Anterior cingulate cortex (tissue), 58 donors: ENCODE data around the gene CDKN2B.
A peak's percentile ranks its signal among the peaks of the same experiment; 100 is the strongest.

ENCODE experiments used
- DNase-seq, 58 donors: peaks; one replicate each; lab custom pipeline; 2025; lab: John Stamatoyannopoulos, UW

CDKN2B gene

DNA sequence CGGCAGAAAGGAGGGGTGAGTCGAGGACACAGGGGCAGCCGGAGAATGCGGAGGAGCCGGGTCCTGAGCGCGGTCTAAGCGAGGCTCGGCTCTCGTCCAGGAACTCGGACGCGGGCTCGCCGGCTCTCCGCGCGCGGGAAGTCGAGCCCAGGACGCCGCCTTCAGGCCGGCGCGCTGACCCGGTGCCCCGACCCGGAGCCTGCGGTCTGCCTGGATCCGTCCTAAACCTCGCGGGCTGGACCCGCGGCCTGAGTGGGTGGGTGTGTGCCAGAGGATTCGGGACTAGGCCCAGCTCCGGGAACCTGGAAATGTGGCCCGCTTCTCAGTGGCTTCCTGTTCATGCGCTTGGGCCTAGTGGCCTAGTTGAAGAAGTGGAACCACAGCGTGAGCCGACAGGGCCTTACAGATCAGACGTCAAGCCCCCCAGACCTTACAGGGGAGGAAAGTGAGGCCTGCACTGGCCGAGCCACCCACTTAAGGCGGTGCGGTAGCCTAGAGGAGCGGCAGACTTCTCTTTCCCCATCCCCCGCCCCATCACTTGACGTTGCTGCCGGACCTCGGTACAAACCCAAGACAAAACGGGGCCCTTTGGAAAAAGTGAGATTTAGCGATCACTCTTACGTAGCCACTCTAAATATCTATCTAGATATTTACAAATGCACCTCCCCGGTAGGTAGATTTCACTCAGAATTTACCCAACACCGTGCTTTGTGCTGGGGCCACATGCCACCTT lies 13.3 kb downstream of the CDKN2B start:
- peak in 11 of 58 donors; percentile 16 to 54 (median 29) for DNase-seq

DNA sequence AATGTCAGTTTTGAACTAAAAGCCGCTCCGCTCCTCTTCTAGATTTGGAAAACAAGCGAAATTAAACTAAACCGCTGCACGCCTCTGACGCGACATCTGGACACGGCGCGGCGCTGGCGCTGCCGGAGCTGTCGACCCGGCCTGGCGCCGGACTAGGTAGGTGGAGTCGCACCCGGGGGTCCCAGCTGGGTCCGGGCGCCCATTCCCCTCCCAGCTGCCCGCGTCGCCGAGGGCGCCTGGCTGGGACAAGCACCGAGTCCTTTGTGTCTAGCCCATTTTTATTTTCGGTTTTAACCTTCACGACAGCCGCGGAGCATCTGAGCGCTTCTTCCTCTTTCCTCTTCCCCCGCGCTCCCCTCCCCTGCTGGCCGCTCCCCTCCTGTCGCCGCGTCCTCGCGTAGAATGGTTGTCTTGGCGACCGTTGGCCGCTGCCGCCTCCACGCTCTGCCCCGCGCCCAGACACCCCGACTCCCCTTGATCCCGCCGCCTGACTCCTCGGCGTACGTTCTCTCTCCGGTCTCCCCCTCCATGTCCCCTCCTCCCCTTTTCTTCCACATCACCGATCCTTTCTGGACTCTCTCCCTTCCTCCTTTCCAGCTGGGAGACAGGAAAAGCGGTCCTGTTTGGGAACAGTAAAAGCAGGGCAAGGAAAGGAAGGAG lies 14.0 kb downstream of the CDKN2B start:
- peak in 38 of 58 donors; percentile 7 to 62 (median 36) for DNase-seq

DNA sequence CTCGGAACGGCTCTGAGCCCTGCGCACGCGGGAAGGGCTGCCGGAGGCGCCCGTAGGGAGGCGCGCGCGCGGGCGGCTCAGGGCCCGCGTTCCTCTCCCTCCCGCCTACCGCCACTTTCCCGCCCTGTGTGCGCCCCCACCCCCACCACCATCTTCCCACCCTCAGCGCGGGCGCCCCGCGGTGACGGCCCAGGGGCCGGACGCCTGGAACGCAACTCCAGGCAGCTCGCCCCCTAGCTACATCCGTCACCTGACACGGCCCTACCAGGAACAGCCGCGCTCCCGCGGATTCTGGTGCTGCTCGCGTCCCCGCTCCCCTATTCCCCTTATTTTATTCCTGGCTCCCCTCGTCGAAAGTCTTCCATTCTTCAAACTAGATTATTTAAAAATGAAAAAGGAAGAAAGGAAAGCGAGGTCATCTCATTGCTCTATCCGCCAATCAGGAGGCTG lies 14.5 kb downstream of the CDKN2B start, which contains the start of gene CDKN2B-AS1:
Gene CDKN2B-AS1 (plus strand): TSS at position 236 of the 450 bp plus-strand sequence.
- DNase-seq = peak in 25 of 58 donors; percentile 1 to 51 (median 25)

DNA sequence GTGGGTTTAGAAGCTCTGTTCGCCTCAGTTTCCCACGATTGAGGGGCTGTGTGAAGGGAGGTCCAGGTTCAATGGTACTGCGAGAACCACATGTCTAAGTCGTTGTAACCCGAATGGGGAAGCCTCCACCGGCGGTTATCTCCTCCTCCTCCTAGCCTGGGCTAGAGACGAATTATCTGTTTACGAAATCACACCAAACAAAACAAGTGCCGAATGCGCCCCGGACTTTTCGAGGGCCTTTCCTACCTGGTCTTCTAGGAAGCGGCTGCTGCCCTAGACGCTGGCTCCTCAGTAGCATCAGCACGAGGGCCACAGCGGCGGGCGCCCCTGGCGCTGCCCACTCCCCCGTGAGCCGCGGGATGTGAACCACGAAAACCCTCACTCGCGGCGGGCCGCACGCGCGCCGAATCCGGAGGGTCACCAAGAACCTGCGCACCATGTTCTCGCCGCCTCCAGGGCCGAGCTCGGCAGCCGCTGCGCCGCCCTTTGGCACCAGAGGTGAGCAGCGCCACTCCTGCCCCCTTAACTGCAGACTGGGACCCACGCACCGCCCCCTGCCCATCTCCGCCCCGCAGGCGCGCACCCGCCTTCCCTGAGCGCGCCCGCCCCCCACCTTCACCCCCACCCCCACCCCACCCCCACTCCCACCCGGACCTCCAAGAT lies 15.1 kb downstream of the CDKN2B start, which contains the start of gene CDKN2A:
Gene CDKN2A (minus strand): TSS at position 500 of the 663 bp plus-strand sequence.
- peak in 6 of 58 donors; percentile 16 to 51 (median 40) for DNase-seq

DNA sequence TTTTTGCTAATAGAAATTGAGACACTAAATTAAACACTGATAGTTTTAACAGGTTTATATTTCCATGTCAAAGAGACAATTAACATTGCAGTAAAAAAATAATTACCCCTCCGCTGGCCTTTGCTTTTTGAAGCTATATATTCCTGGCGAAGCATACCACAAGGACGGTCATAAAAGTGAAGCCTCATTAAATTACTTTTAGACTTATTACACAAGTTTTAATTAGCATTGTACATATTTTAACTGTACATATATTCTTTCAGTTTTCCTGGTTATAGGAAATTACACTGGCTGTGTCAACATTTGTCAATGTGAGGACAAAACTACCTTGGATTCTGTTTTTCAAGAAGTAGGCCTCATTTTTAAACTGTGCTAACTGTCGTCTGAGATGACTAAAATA lies 16.1 kb downstream of the CDKN2B start:
- no peak for DNase-seq

DNA sequence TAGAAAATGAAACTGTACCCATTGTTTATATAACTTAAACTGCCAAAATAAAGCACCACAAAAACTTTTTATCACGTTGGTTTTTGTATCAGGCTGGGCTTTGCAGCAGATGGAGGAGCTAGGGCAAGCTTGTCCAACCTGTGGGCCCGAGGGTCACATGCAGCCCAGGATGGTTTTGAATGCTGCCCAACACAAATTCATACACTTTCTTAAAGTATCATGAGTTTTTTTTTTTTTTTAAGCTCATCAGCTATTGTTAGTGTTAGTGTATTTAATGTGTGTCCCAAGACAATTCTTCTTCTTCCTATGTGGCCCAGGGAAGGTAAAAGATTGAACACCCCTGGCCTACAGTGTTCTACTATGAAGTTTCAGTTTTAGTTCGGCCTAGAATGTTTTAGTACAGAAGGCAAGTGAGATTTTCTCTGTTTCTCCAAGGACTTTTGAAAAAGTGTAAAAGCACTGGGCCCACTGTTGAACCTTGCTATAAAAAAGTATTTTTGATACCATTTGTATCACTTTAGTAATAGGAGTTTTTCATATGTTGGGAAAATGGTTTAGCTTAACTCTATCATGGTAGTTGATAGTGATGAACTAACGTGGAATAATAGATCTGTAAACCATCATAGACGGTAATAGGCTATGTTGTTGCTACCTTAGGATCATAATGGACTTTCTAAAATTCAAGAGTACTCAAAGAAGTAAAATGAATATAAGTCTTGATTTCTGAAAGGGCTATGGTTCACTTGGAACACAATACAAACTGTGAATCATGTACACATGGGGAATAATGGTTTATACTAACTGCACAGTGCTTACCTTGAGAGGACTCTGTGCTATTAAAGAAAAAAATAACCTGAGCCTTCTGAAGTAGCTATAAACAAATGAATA lies 17.8 kb downstream of the CDKN2B start:
- DNase-seq = no peak

DNA sequence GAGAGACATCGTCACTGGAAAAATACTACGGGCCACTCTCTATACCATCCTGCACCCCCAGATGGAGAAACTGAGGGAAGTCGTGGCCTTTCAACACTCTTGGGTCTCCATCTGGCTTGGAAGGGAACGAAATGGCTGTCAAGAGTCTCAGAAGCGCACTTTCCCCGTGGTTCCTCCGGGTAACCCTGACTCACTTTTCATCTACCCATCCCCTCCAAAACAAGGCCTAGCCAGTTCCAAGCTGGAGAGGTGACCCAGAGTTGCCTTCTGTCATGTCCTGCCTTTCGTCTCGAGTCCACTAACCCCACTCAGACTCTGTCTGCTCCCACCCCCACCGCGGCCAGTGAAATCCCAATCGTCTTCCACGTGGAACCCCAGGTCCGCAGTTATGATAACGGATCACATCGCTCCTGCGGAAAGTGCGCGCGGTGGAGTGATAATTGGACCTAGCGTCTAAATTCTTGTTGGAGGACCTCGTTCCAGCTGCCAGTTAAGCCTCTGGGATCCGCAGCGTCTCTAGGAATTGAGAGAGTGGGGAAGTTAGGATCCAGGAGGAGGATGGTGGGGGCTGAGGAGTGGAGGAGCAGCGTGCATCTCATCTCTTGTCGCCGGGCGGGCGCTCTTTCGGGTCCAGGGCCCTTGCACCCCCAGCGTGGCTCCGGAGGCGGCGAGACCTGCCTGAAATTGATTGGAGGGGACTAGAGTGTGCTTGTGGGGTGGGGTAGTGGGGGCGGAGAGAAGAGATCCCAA lies 19.5 kb downstream of the CDKN2B start:
- no peak for DNase-seq

DNA sequence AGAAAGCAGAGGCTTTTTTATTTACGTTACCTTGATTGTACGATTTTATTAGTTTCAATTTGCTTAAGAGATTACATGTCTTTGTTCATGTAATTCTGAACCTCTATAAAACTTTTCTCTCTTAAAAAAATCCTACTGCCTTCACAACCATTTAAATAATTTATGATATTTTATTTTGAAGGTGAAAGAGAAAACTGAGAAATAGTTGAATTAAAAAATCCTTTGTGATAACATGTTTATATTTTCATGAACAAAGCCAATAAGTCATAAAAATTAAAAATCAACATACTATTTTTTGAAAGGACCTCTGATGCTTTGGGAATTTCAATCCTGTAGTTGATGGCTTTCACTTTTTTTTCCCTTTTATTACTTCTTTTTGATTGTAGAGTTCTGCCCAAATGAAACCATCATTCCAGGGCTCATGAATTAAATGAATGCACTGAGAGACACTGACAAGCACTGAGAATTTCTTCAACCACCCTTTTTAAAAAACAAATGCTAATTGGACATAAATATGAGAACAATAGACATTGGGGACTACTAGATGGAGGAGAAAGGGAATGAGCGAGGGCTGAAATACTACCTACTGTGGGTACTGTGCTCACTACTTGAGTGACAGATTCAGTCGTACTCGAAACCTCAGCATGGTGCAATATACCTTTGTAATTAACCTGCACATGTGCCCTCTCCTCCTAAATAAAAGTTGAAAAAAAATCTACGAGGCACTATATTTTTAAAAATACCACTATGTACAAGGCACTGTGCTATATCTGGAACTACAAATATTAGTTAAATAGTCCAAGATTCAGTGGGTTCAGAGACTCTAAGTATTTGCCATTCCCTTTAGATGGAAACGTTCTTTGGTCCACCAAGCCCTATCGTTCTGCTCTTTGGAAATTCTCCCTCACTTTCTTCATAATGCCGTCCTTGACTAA lies 20.8 kb downstream of the CDKN2B start:
- DNase-seq = no peak

DNA sequence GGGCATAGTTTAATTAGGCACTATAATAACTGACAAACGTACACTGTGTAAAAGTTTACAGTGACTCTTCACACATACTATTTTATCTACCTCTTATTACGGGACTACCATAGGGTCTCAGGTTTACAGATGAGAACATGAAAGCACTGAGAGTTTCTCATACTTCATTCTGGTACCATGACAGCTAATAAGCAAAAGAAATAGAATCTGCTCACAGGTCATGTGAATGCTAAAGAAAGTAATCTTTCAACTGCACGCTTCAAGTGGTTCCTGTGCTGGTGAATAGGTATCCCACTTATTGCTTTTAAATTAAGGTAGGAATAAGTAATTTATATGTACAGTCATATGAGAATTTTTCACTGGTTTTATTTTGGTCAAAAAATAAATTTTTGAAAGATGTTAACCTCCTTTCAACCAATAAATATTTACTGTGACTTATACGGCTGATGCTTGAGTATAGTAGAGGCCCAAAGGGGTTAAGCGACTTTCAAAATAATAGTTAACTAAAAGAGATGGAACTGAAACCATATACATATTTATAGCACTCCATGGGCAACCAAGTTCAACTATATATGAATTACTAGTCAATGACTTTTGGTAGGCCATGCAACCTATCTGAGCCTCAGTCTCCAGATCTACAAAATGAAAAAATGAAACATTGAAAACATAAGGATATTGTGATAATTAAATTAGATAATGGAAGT lies 23.0 kb downstream of the CDKN2B start:
- DNase-seq = no peak

DNA sequence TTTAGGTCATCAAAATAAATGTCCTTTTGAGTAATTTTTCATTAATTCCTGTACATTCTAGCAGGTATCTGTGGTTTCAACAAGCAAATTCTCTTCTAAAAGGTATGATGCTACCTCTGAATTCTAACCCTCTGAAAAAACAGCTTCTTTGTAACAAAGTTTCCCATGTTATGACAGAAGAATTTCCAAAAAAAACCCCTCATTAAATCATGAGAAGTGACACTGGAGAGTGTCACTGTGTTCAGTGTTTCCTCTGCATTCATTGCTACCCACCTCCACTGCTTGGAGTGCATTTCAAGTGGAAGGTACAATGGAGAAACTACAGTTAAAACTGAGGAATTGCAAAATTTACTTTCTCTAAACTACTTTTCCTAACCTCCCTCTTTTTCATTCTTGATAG lies 25.0 kb downstream of the CDKN2B start:
- no peak for DNase-seq

DNA sequence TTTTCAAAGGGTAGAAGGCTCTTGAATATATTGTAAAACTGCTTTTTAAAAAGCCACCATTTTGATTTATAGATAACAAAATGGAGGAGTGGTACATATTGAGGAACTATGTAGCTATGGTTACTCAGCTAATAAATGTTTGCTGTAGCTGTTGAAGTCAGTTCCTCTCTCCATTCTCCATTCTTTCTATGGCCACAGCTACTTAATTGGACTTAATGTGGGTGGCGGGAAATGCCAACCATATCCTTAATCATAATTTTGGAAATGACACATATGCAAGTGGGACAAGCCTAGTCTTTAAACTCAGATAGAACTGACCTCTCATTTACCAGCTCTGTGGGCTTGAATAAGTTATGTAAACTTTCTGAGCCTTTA lies 25.6 kb downstream of the CDKN2B start:
- DNase-seq = no peak

DNA sequence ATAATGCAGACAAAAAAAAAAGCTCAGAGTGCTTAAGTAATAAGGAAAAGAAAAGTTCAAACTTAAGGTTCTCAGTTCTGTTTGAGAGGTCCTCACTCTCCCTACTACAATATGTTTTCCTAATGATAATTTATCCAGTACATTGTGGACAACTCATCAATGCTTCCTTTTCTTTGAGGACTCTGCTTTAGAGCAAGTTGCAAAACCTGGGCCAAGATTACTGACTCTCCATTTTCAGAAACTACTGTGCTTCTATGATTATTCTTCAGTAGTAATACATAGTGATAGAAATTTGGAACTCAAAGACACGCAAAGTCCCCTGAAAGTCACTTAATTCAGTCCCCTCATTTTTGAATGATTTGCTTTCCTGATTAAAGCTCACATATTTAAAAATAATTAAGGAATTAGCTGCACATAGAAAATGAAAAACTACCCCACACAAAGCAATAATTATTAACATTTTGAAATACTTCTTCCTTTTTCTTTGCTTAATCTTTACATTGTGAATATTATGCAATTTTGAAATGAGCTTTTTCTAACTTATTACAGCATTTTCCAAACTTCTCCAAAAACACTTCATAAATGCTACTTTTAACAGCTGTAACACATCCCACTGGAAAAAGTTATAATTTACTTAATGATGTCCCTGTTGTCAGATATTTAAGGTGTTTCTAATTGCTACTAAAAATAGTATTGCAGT lies 26.1 kb downstream of the CDKN2B start:
- DNase-seq = no peak

DNA sequence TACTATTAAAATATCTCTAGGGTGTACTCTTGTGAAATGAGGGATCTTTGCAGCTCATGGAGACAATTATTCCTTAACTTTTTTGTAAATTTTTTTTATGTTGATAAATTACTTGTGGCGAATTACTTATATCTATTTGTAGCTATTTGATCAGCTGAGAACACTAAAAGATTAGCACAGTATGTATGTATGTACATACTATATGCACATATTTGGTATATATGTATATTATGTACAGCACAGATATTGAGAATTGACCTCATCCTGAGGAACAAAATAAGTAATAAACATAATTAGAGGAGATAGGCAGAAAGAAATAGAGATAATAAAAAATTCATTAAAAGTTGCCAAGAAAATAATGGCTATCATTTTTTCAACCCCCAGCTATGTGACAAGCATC lies 26.7 kb downstream of the CDKN2B start:
- DNase-seq = no peak

DNA sequence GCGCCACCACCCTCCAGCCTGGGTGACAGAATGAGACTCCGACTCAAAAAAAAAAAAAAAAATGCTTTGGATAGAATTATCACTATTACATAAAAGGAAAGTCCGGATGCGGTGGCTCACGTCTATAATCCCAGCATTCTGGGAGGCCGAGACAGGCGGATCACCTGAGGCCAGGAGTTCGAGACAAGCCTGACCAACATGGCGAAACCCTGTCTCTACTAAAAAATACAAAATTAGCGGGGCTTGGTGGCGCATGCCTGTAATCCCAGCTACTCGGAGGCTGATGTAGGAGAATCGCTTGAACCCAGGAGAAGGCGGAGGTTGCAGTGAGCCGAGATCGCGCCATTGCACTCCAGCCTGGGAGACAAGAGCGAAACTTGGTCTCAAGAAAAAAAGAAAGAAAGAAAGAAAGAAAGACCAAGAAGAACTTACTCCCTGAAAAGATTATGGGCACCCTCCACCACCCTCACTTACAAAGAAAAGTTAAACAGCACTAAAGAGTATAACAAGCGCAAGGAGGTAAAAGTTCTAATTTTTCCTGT lies 32.7 kb downstream of the CDKN2B start:
- no peak for DNase-seq

DNA sequence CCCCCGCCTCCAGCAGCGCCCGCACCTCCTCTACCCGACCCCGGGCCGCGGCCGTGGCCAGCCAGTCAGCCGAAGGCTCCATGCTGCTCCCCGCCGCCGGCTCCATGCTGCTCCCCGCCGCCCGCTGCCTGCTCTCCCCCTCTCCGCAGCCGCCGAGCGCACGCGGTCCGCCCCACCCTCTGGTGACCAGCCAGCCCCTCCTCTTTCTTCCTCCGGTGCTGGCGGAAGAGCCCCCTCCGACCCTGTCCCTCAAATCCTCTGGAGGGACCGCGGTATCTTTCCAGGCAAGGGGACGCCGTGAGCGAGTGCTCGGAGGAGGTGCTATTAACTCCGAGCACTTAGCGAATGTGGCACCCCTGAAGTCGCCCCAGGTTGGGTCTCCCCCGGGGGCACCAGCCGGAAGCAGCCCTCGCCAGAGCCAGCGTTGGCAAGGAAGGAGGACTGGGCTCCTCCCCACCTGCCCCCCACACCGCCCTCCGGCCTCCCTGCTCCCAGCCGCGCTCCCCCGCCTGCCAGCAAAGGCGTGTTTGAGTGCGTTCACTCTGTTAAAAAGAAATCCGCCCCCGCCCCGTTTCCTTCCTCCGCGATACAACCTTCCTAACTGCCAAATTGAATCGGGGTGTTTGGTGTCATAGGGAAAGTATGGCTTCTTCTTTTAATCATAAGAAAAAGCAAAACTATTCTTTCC lies 34.2 kb downstream of the CDKN2B start:
- no peak for DNase-seq

DNA sequence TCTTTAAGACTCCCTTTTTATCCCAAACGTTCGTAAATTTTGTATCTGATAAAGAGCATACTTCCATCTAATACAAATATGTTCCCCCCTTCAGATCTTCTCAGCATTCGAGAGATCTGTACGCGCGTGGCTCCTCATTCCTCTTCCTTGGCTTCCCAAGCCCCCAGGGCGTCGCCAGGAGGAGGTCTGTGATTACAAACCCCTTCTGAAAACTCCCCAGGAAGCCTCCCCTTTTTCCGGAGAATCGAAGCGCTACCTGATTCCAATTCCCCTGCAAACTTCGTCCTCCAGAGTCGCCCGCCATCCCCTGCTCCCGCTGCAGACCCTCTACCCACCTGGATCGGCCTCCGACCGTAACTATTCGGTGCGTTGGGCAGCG lies 34.8 kb downstream of the CDKN2B start:
- no peak for DNase-seq
